HG03342 (cell line): Measurements from ENCODE around the gene TMEM229B.

Experiments used
- ATAC-seq: cut with Tn5 transposase; IDR thresholded peaks from one replicate; pipeline ENCODE4 v1.9.1; 2021; ENCODE audit warnings: mild to moderate bottlenecking, moderate library complexity; ENCODE audit not compliant: unreplicated experiment

Gene TMEM229B

DNA sequence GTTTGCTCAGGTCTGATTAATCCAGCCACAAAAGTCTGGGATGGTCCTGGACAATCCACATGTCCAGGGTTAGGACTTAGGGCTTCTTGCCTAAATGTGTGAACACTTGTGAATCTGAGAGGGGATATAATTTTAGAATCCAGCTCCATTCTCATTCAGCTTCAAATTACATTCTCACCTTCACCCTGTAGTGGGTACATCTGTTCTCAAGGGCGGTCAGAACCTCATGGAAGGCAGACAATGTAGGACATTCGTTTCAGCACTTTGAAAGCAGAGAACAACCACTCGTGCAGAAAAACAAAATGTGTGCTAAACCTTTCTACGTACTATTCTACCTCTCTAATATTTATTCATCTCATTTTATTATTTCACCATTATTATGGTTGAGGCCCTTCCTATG, 1.2 kb downstream of the TMEM229B start:
- ATAC-seq = no peak

DNA sequence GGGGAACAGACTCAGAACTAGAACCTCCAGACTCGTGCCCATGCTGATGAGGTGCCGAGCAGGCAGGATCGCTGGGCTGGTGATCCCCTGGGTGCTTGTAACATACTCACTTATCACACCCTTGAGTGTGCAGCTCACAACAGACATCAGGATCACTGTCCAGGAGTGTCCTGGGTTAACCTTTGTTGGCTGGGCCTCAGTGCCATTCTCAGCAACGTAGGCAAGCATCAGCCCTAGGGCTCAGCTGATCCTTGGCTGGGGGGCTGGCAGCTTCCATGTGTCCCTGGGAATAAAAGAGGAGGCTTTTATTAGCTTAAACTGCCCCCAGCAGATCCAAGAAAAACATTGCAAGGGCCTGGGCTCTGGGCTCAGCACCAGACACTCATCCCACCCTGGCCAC, 1.6 kb downstream of the TMEM229B start:
- no peak for ATAC-seq

DNA sequence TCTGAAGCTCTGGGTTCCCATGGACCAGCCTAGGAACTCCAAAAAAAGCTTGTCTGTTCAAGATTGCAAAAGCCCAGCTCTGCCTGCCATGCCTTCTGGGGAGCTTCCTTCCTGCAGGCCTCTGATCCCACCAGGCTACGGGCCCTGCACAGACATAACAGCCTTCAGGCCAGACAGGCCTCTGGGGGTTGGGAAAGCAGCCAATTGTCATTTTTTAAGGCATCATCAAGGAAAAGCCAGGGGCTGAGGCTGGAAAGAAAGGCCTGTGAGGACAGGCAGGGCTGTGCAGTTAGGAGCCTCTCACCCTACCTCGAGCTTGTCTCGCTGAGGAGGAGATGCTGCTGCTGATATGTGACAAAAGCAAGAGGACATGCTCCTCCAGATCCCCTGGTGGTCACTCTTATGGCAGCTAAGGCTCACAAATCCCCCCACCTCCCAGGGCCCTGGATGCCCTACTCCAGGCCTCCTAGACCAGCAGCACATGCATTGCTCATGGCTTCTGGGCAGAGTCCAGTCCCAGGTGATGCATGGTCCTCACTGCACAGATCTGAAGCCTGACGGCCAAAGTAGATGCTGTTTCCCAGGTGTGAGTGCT, 2.9 kb downstream of the TMEM229B start:
- no peak for ATAC-seq

- ATAC-seq = no peak
These were observed 4.8 kb downstream of the TMEM229B start for GRCh38 chr14:67483579-67484285.

DNA sequence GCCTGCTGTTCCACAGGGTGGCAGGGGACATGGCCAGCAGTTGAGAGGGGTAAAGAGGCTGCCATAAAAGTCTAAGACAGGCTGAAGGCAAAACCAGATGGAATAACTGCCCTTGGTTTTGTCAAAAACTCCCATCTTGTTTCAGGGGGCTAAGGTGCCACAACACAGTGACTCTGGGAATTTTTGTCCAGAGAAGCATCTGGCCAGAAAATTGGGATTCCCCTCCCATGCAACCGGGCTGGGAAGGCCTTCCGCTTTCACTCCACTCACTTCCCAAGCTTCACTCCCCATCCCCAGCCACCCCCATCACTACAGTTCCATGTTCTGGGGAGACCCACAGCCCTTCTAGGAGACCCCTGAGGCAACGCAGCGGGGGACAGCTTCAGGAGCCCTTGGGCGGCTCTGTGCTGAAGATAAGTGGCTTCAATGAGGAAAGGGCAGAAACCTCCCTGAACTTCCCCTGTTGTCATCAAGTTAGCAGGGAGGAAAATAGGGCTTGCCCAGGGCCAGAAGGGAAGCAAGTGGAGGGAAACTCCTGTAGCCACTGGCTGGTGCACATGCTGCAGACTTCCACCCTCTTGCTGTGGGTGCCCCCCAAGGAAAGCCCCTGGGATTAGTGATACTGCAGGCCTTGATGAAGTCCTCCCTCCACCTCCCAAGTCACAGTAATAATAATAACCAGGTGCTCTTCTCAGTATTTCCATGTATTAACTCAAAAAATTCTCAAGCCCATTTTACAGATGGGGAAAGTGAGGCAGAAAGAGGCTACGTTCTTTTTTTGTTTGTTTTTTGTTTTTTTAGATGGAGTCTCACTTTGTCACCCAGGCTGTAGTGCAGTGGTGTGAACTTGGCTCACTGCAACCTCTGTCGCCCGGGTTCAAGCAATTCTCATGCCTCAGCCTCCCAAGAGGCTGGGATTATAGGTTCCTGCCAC, 6.0 kb downstream of the TMEM229B start:
- no peak for ATAC-seq

- no peak for ATAC-seq
These were observed 8.5 kb downstream of the TMEM229B start for GRCh38 chr14:67480011-67480410.

DNA sequence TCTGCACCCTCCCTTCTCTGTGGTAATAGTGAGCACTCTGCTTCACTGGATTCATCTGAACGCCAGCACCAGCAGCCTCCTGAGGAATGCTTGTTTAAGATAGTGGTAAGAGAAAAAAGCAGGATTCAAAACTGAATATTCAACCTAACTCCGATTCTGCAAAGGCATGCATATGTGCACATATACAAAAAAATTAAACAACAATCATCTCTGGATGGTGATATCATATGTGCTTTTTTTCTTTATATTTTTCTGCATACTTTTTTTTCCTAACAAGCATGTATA, 9.8 kb downstream of the TMEM229B start:
- no peak for ATAC-seq

DNA sequence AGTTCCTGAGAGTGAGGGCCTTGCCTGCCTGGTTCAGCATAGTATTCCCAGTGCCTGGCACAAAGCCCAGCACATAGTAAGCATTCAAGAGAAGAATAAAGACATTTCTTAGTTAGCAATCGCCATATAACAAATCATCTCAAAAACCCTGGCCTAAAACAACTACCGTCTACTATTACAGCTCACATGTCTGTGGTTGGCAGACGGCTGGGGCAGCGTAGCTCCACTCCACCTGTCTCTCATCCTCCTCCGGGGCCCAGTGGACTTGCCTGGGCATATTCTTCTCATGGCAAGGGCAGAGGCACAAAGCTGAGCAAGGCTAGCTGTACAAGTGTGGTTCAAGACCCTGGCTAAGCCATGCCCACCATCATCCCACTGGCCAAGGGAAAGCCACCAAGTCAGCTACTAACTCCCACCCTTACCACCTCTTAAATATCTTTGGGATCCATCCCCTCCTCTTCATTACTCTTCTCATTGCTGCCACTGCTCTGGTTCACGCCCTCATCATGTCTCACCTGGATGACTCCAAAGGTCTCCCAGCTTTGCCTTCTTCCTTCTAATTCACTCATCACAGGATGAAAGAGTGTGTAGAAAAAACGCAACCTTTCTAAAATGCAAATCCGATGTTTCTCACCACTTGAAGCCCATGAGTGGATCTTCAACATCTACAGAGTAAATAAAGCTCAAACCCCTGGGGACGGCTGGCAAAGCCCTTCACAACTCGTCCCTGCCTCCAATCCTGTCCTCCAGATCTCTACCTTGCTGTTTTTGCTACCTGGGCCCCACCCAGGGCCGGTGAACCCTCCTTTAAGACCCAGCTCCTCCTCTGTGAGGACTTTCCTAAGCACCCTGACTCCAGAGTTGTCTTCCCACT, 10.4 kb downstream of the TMEM229B start:
- no peak for ATAC-seq

- ATAC-seq = no peak
These were observed 14.2 kb downstream of the TMEM229B start for GRCh38 chr14:67474366-67474765.

- ATAC-seq = no peak
These were observed 15.0 kb downstream of the TMEM229B start for GRCh38 chr14:67473290-67474082.

DNA sequence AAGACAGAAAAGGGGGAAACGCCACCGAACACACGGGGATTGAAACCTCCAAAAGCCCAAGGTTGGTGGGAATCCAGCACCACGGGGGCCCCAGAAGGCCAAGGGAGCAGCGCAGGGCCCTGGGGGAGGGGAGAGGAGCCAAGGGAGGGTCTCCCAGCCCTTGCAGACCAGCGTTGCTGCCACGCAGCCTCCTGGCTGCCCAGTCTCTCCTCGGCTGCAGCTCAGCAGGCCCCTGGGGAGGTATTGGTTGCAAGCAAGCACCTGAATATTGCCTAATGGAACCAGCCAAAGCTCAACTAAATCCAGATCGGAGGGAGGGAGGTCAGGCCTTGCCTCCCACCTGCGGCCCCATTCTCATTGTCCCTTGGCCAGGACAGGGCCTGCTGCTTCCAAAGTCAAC, 15.8 kb downstream of the TMEM229B start:
- ATAC-seq = no peak

- no peak for ATAC-seq
These were observed 18.6 kb downstream of the TMEM229B start for GRCh38 chr14:67469954-67470353.

DNA sequence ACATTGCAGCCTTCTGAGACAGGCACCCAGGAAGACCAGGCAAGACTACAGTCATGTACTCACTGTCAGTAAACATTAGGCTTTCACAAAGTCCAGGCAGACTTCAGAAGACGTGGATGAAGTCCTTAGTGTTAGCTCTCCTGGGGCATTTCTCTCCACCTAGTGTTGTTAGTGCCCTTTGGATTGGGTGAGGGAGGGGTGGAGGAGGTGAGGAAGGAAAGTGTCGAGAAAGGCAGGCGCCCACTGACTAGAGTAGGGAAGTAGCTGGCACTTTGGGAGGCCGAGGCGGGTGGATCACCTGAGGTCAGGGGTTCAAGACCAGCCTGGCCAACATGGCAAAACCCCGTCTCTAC, 20.2 kb downstream of the TMEM229B start:
- ATAC-seq = no peak

DNA sequence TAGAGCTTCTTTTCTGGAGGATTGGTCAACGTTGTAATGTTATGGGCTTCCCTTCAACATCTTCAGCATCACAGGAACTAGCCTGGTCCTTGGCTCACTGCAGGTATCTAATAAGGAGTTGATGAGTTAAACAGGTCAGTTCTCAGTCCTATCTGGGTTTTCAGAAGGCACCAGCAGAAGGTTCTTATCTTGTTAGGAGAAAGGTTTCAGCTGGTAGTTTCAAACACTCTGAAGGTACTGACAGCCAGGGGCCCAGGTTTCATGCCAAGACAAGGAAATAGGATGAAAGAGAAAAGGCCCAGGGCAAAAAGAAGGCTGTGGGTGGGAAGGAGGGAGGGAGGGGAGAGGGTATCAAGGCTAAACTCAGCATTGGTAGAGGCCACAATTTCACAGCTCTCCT, 21.4 kb downstream of the TMEM229B start:
- ATAC-seq = no peak

- ATAC-seq = no peak
These were observed 23.6 kb downstream of the TMEM229B start for GRCh38 chr14:67464879-67465278.

- ATAC-seq = no peak
These were observed 24.1 kb downstream of the TMEM229B start for GRCh38 chr14:67464377-67464776.

GRCh38 chr14:67463900-67464299, 24.6 kb downstream of the TMEM229B start:
- ATAC-seq = no peak

DNA sequence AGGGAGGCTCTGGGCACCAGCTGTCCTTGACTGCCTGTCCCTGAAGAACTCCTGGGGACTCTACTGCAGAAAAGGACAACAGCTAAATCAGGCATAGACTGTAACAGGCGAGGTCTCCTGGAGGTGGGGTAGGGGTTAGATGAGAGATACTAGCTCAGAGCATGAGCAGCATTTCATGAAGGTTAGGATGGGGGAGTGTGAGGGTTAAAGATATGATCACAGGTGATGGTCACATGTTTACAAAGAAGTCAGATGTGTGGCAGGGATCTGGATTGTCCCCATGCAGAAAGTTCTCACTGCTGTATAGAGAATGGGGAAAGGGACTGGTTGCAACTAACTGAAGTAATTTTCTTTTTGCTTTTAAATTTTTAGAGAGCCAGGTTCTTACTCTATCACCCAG, 26.5 kb downstream of the TMEM229B start:
- ATAC-seq = no peak

DNA sequence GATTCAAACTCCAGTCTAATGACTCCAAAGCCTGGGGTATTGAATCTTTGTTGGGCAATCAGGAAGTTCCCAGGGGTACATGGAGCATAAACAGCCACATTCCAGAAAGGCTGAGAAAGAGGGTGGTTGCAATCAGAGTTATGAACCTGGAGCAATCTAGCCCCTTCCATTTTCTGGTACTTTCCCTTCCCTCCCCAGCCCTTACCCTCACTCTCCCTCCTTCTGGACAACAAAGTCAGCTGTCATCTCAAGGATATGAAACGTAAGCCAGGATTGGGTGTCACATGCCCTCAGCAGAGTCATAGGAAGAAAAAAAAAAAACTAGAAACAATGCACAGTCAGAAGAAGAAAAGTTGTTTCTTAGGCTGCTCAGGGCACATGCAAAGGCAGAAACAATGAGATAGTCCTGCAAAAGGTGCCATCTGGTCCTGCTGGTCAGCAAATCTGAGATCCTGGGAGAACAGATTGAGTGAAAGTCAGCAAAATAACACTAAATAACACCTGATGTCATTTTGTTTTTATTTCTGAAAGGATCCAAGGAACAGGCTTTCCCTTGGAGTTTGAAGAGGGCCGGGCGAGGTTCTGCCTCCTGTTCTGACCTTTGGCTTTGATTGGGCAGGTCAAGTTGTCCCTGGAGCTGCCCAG, 27.1 kb downstream of the TMEM229B start:
- ATAC-seq = no peak

DNA sequence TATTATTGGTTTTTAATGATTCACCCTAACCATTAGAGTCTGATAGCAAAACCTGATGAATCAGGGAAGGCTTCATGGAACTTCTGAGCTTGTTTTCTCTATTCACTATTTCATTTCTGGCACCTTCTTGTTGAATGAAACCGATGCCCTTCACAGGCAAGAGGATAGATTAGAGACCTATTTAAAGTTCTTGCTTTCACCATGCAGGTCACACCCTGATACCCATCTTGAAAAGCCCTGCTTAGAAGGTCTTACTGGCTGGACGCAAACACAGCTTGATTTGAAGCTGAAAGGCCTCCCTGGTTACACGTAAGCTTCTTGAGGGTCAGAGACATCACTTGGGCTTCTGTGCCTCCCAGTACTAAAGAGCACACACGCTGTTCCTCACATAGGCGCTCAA, 29.2 kb downstream of the TMEM229B start:
- ATAC-seq = no peak
